Astrocyte of the cerebellum (primary cell): ENCODE data around the gene EXD2.
A peak's percentile ranks its signal among the peaks of the same experiment; 100 is the strongest.

Source experiments
- DNase-seq: peaks from one replicate; pipeline ENCODE4 v3.0.0-alpha.2; 2011; ENCODE audit warnings: low read depth
- H3K4me3 ChIP-seq: 2 replicates; pipeline ENCODE4 v1.5.1; 2011; ENCODE audit warnings: mild to moderate bottlenecking, low read depth, low read length, moderate library complexity
- in situ Hi-C: cut with HindIII; loops from 2 replicates; pipeline ENCODE4 v1.10.0; 2017; ENCODE audit warnings: low sequenced_read_pairs
- TF ChIP-seq, protein P1 (sequence below): IDR thresholded peaks from 2 replicates; pipeline ENCODE4 v1.5.1; 2012; ENCODE audit warnings: low read length, low read depth, moderate library complexity, mild to moderate bottlenecking; ENCODE audit errors: missing control alignments

Gene EXD2

DNA sequence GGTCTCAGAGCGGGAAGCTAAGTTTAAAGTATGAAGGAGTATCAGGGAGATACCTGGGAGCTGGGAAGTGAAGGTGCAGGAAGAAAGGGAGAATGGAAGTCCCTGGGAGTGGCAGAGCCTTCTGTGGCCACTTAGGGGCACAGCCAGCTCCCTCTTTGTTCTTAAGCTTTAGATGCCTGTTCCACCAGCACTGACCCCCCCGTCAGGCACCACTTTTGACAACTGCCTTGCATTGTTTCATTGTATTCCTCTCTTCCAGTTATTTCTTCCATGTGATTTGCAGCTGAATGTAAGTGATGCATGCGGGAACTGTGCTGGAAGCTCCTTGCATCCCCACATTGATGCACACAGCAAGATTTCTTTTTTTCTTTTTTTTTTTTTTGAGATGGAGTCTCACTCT is 71.2 kb downstream of the EXD2 start:
- no peak overlapping the region for H3K4me3 ChIP-seq
- DNase-seq: no peak
- TF ChIP-seq, protein P1, sequence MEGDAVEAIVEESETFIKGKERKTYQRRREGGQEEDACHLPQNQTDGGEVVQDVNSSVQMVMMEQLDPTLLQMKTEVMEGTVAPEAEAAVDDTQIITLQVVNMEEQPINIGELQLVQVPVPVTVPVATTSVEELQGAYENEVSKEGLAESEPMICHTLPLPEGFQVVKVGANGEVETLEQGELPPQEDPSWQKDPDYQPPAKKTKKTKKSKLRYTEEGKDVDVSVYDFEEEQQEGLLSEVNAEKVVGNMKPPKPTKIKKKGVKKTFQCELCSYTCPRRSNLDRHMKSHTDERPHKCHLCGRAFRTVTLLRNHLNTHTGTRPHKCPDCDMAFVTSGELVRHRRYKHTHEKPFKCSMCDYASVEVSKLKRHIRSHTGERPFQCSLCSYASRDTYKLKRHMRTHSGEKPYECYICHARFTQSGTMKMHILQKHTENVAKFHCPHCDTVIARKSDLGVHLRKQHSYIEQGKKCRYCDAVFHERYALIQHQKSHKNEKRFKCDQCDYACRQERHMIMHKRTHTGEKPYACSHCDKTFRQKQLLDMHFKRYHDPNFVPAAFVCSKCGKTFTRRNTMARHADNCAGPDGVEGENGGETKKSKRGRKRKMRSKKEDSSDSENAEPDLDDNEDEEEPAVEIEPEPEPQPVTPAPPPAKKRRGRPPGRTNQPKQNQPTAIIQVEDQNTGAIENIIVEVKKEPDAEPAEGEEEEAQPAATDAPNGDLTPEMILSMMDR: no peak
- in situ Hi-C loops: no loop called here

DNA sequence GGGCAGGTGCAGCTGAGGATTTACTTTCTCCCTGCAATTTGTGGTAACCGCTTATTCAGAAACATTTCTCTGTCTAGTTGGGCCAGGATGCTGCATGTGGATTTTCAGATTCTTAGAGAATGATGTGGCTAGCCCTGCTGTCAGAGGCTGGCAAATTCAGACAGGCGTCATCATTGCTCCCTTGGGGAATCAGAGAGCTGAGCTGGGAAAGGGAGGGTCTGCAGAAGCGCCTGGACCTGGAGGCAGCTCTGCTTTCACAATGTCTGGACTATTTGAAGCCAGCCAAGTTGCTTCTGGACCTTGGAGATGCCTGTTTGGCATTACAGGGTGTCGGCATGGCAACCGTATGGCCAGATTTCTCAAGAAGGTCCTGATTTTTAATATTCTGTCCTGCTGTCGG is 72.1 kb downstream of the EXD2 start:
- TF ChIP-seq, protein P1: no peak
- in situ Hi-C loops: no loop called here
- DNase-seq: peak; percentile 81
- no peak overlapping the region for H3K4me3 ChIP-seq

DNA sequence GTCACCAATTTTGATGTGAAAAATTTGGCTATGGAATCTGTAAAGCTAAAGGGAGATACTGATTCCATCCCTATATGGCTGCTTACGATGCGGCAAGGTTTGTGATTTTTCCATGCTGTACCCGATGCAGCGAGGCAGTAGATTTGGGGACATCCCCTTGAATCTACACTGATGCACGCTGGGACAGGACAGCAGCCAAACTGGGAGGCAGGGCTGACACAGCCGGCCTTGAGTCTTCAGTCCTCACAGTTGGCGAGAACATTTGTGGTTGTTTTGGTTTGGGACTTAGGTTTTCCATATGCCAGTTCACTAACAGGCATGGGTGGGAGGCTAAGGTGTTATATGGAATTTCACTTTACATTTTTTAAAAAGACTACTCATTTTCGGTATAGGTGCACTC is 72.5 kb downstream of the EXD2 start:
- no peak overlapping the region for H3K4me3 ChIP-seq
- TF ChIP-seq, protein P1: no peak
- no peak for DNase-seq
- in situ Hi-C loops: no loop called here

DNA sequence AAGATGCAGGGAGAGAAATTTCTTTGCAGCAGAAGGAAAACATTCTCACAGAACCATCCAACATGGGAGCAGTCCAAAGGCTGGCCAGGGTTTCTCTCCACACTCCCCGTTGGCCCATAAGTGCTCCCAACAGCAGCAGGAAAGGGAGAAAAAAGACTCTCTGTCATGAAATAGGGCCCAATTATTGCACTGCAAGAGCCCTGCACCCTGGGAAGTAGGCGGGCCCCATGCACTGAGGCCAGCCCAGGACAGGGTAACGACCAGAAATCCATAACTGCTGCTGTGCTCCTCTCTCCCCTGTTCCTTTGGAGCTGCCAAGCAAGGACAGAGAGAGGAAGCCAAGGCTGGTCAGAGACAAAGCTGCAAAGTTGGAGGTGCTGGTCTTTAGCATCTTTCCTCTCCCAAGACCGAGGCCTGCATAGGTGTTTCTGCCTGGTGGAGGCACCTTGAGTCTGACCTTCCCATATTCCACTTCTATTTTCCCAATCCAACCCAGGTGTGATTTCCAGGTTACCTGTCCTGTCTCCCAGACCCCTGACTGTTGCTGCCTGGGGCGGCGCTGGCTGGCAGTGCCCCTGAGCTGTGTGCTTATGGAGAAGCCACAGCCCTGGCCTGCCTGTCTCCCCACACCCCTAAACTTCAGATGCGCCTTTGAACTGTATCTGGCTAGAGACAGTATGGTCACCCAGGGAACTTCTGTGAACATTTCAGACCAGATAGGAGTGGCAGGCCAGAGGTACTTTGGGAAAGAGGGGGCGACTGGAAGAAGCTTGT is 75.5 kb downstream of the EXD2 start:
- in situ Hi-C loops: no loop called here
- DNase-seq: no peak
- TF ChIP-seq, protein P1: no peak
- no peak overlapping the region for H3K4me3 ChIP-seq

DNA sequence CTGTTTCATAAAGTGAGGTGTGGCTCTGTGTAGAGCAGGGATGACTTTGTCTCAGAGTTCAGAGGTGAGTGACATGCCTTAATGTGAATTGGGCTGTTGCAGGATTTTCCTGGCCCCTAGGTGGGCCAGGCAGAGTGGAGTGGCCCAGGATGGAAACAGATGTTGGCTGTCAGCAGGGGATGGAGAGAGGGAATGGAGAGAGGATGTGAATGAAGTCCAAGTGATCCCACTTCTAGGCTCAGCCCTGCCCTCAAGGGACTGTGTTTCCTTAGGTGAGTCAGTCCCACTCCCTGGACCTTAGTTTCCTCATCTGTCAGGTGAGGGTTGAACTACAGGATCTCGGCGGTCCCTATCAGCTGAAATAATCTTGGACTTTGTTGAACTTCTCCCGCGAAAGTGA is 76.2 kb downstream of the EXD2 start:
- DNase-seq: no peak
- in situ Hi-C loops: no loop called here
- TF ChIP-seq, protein P1: no peak
- H3K4me3 ChIP-seq: no peak overlapping the region

DNA sequence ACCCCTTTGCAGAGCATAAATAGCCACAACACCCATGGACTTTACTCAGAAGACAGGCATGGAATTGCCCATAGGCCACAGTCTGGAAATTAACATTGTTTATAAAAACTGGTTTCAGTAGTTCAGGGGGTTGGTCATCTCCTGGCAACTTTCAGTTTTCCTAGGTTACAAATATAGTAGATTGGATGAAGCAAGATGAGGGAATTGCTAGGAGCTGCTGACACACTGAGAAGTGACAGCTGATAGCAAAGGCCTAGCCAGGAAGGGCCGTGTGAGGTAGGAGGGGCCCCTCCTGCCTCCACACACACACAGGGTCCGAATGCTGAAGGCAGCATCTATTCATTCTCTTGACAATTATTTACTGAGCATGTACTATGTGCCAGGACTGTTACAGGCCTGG is 76.9 kb downstream of the EXD2 start:
- no peak overlapping the region for H3K4me3 ChIP-seq
- in situ Hi-C loops: no loop called here
- TF ChIP-seq, protein P1: no peak
- no peak for DNase-seq
